Kidney (tissue), 22 donors: Measurements from ENCODE around the gene TEX11. TPM values are rescaled to one million over a fixed set of nuclear protein-coding genes. Genes with fewer than 3 reads are reported as not detected.

ENCODE experiments used
- DNase-seq, 5 donors: peaks; one replicate each; pipeline ENCODE4 v3.0.0-alpha.2; 2013 to 2020
- FAIRE-seq: peaks from 2 replicates; lab custom pipeline; 2012; peaks lifted over from hg19 to GRCh38; lab: Jason Lieb, UNC
- H3K27ac ChIP-seq, 2 donors: one replicate each; pipeline ENCODE4 v1.7.0; 2013; ENCODE audit warnings: low read depth in 2 of 2, low read length in 2 of 2, inconsistent platforms in 1 of 2
- H3K27me3 ChIP-seq: one replicate; pipeline ENCODE4 v1.7.1; 2013; ENCODE audit warnings: low read length, inconsistent platforms; ENCODE audit not compliant: control insufficient read depth, insufficient read depth
- H3K36me3 ChIP-seq, 3 donors: one replicate each; pipeline versions ENCODE4 v1.7.0 to v1.7.1; 2013; ENCODE audit warnings: low read length in 3 of 3, control low read depth in 1 of 3, inconsistent platforms in 1 of 3; ENCODE audit not compliant: insufficient read depth in 3 of 3, control insufficient read depth in 2 of 3
- H3K4me1 ChIP-seq, 3 donors: one replicate each; pipeline versions ENCODE4 v1.7.0 to v1.7.1; 2013; ENCODE audit warnings: low read length in 3 of 3, inconsistent platforms in 1 of 3, low read depth in 1 of 3; ENCODE audit not compliant: control insufficient read depth in 2 of 3, insufficient read depth in 2 of 3
- H3K4me3 ChIP-seq, 3 donors: one replicate each; pipeline versions ENCODE4 v1.7.0 to v1.8.1; 2013; ENCODE audit warnings: low read length in 3 of 3, control low read depth in 1 of 3, inconsistent platforms in 1 of 3
- H3K9ac ChIP-seq, 3 donors: one replicate each; pipeline versions ENCODE4 v1.7.0 to v1.7.1; 2013; ENCODE audit warnings: low read length in 3 of 3, control low read depth in 1 of 3, inconsistent platforms in 1 of 3
- H3K9me3 ChIP-seq, 3 donors: one replicate each; pipeline versions ENCODE4 v1.7.0 to v1.7.1; 2013; ENCODE audit warnings: low read length in 3 of 3, control low read depth in 1 of 3, inconsistent platforms in 1 of 3; ENCODE audit not compliant: control insufficient read depth in 2 of 3, insufficient read depth in 1 of 3
- intact Hi-C: fragments of 100-400 bp; cut with DNase I; formaldehyde crosslinking; loops from one replicate; pipeline ENCODE4 v1.11.1; 2022
- long read RNA-seq, 10 donors: library from polyadenylated mRNA in 1 of 10; unstranded in 1 of 10; transcript quantifications; one replicate each; pipeline ENCODE4 v2.0.0 and lab custom pipeline, GENCODE V29; 2021 to 2026
- polyA plus RNA-seq: library from polyadenylated mRNA; stranded (reverse); fragments of 350-450 nt; fragmentation: Illumina TruSeq; extraction: RNeasy Lipid Tissue Mini Kit (QIAGEN cat#74804); gene quantifications from one replicate; pipeline ENCODE4 v1.2.3, GENCODE V29; 2014; ENCODE audit warnings: low read depth, low replicate concordance; ENCODE audit not compliant: insufficient read depth
- total RNA-seq: library from RNA; stranded (reverse); fragmentation: NEBNext Ultra II Directional; extraction: Animal tissue kit (Norgen Biotek cat#: 25700); gene quantifications from one replicate; pipeline ENCODE4 v1.2.1, GENCODE V29; 2021
- TF ChIP-seq, protein P1 (sequence below): IDR thresholded peaks from 3 replicates; pipeline ENCODE4 v1.5.1; 2012; ENCODE audit warnings: mild to moderate bottlenecking, moderate library complexity, borderline replicate concordance; ENCODE audit not compliant: insufficient read depth; ENCODE audit errors: extremely low read depth
- donor health status: control.
- donor health status: control.
- donor health status: control.
- donor health status: control.
- donor health status: control.
- donor health status: DM: yes; HTN: yes; CAD: no.
- donor health status: Normal renal cell carcinoma (clear cell type).

The TEX11 gene
- 0.28 TPM for total RNA-seq
- polyA plus RNA-seq = not detected
- long read RNA-seq, donor 1 = 0 reads
- long read RNA-seq, donor 2 = 0 reads
- long read RNA-seq, donor 3 = 0 reads
- long read RNA-seq, donor 4 = 0 reads
- long read RNA-seq, donor 5 = 0 reads
- long read RNA-seq, donor 6 = 0 reads
- long read RNA-seq, donor 7 = 0 reads
- long read RNA-seq, donor 8 = 0 reads
- long read RNA-seq, donor 9 = 0 reads
- long read RNA-seq, donor 10 = 0 reads

DNA sequence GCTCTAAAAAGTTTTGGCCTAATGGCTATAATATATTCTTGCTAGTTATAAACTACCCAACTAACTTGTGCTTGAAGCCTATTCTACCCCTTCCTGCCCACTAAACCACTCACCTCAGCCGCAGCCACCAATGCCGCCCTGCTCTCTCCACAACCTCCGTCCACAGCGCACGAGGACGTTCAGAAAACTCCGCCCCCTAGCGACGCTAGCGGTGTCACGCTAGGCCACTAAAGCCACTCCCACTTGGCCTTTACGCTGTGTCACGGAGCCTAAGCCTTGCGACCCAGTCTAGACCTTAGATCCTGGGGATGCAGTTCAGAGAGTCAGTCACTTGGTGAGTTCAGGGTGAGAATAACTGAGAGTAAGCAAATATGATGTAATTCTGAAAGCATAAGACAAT is at the start of gene TEX11:
Gene TEX11 (minus strand): TSS at position 171 of the 400 bp plus-strand sequence. CDS start 922 bp downstream, outside the sequence.
- FAIRE-seq (no peak), DNase-seq (no peak)
- no peaks in the 10 kb centered on the region for H3K27me3 ChIP-seq
- no peaks in the 10 kb centered on the region for H3K9me3 ChIP-seq
- TF ChIP-seq, protein P1, sequence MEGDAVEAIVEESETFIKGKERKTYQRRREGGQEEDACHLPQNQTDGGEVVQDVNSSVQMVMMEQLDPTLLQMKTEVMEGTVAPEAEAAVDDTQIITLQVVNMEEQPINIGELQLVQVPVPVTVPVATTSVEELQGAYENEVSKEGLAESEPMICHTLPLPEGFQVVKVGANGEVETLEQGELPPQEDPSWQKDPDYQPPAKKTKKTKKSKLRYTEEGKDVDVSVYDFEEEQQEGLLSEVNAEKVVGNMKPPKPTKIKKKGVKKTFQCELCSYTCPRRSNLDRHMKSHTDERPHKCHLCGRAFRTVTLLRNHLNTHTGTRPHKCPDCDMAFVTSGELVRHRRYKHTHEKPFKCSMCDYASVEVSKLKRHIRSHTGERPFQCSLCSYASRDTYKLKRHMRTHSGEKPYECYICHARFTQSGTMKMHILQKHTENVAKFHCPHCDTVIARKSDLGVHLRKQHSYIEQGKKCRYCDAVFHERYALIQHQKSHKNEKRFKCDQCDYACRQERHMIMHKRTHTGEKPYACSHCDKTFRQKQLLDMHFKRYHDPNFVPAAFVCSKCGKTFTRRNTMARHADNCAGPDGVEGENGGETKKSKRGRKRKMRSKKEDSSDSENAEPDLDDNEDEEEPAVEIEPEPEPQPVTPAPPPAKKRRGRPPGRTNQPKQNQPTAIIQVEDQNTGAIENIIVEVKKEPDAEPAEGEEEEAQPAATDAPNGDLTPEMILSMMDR = no peak
- no peak within 1 kb of the TSS for H3K27ac ChIP-seq
- no peaks in the 10 kb centered on the region for H3K36me3 ChIP-seq
- H3K4me3 ChIP-seq = no peak within 1 kb of the TSS
- H3K9ac ChIP-seq = no peak within 1 kb of the TSS
- intact Hi-C loops = no loop called here
- H3K4me1 ChIP-seq = no peaks in the 10 kb centered on the region

DNA sequence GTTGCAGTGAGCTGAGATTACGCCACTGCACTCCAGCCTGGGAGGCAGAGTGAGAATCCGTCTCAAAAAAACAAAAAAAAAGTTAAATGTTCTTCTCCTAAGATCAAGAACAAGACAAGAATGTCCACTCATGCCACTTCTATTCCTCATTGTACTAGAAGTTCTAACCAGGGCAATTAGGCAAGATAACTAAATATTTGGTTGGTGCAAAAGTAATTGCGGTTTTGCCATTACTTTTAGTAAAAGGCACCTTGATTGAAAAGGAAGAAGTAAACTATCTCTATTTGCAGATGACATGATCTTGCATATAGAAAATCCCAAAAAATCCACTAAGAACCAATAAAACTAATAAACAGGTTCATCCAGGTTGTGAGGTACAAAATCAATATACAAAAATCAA is 46.4 kb upstream of the TEX11 start:
- Histone ChIP-seq H3K9ac (no peak overlapping the region), H3K27ac (no peak overlapping the region), H3K36me3 (no peaks in the 10 kb centered on the region), H3K9me3 (no peaks in the 10 kb centered on the region), H3K4me3 (no peak overlapping the region), H3K4me1 (no peaks in the 10 kb centered on the region), H3K27me3 (no peaks in the 10 kb centered on the region)
- TF ChIP-seq, protein P1 = no peak
- FAIRE-seq (no peak), DNase-seq (no peak)
- intact Hi-C loops = no loop called here

DNA sequence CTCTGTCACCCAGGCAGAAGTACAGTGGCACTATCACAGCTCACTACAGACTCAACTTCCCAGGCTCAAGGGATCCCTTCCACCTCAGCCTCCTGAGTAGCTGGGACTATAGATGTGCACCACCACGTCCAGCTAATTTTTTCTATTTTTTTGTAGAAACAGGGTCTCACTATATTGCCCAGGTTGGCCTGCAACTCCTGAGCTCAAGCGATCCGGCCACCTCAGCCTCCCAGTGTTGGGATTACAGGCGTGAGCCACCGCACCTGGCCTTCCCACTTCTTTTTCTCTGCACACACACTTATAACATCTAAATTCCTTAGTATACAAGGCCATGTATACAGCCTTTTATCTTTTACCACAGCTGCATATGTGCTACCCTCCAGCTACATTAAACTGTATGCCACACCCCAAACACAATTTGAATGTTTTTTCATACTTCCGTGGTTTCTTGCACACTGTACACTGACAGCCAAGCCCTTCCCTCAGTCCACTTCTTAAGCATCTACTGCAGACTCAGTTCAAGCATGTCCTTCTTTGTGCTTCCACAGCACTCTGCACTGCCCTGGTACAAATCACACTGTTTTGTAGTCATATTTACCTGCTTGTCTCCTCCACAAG is 15.9 kb upstream of the TEX11 start:
- TF ChIP-seq, protein P1 = no peak
- Histone ChIP-seq H3K4me3 (no peak overlapping the region), H3K36me3 (no peaks in the 10 kb centered on the region), H3K27ac (no peak overlapping the region), H3K9me3 (no peaks in the 10 kb centered on the region), H3K27me3 (no peaks in the 10 kb centered on the region), H3K4me1 (no peaks in the 10 kb centered on the region), H3K9ac (no peak overlapping the region)
- DNase-seq = no peak
- intact Hi-C loops = no loop called here
- FAIRE-seq = no peak
